Vagina (tissue), 2 donors: Measurements from ENCODE around the gene KRT16.

Experiments used
- POLR2A ChIP-seq, 2 donors: fragments of 450-650 bp; IDR thresholded peaks; one replicate each; pipeline ENCODE4 v1.6.1; 2017; ENCODE audit warnings: antibody characterized with exemption in 2 of 2, mild to moderate bottlenecking in 2 of 2, moderate library complexity in 2 of 2
- POLR2AphosphoS5 ChIP-seq, 2 donors: sonication (generic); formaldehyde crosslinking; IDR thresholded peaks; one replicate each; pipeline ENCODE4 v1.9.0; 2017; ENCODE audit warnings: antibody characterized with exemption in 2 of 2, mild to moderate bottlenecking in 2 of 2, low read depth in 1 of 2; ENCODE audit not compliant: insufficient read depth in 1 of 2
- TF ChIP-seq, protein P1 (sequence below), 3 experiments: fragments of 450-650 bp in 2 of 3; fragments of 200-600 bp in 1 of 3; sonication (generic) in 1 of 3; IDR thresholded peaks; one replicate each; pipeline ENCODE4 v1.5.1; 2017 to 2019; ENCODE audit warnings: antibody characterized with exemption in 3 of 3, mild to moderate bottlenecking in 2 of 3, moderate library complexity in 2 of 3

DNA sequence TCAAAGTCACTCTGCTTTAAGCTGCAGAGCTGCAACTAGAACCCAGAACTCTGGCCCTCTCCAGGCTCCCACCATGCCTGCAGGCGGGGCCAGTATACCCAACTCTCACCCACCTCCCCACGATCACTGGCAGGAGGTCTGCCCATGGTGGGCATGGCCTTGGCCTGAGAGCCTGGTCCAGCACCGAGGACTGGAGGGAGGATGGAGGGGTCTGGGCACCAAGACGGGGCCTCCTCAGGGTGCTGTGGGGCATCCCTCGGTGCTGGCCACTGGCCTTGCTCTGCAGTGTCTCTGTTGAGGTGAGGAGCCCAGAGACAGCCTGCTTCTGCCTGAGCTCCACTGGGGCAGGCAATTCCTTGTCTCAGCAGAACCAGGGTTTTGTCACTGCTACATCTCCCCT lies 1.5 kb upstream of the KRT16 start:
- TF ChIP-seq, protein P1, sequence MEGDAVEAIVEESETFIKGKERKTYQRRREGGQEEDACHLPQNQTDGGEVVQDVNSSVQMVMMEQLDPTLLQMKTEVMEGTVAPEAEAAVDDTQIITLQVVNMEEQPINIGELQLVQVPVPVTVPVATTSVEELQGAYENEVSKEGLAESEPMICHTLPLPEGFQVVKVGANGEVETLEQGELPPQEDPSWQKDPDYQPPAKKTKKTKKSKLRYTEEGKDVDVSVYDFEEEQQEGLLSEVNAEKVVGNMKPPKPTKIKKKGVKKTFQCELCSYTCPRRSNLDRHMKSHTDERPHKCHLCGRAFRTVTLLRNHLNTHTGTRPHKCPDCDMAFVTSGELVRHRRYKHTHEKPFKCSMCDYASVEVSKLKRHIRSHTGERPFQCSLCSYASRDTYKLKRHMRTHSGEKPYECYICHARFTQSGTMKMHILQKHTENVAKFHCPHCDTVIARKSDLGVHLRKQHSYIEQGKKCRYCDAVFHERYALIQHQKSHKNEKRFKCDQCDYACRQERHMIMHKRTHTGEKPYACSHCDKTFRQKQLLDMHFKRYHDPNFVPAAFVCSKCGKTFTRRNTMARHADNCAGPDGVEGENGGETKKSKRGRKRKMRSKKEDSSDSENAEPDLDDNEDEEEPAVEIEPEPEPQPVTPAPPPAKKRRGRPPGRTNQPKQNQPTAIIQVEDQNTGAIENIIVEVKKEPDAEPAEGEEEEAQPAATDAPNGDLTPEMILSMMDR (IDR thresholded peaks at IDR 0.05), result no peak
- TF ChIP-seq POLR2A (IDR thresholded peaks at IDR 0.05), result no peak
- no peak for TF ChIP-seq POLR2AphosphoS5 (IDR thresholded peaks at IDR 0.05; ENCODE audit: insufficient read depth in 1 of 2, low read depth in 1 of 2)
